Stimulated activated CD8-positive, alpha-beta memory T cell treated with anti-CD3 and anti-CD28 coated beads, Interleukin-4, amount 100 ng/mL, for 4 hours (primary cell): Measurements from ENCODE around the gene PRAF2.

Source experiments
- DNase-seq, 2 donors: peaks; one replicate each; pipeline ENCODE4 v3.0.0-alpha.2; 2020; ENCODE audit warnings: low read depth in 2 of 2, low spot score in 1 of 2

The PRAF2 gene

GRCh38 chrX:49075347-49075746, 1.5 kb upstream of the PRAF2 start:
- no peak for DNase-seq

GRCh38 chrX:49072712-49073095, 1.1 kb downstream of the PRAF2 start:
- DNase-seq: no peak

- DNase-seq: no peak
Observed at GRCh38 chrX:49071877-49072711, 1.7 kb downstream of the PRAF2 start.

GRCh38 chrX:49070988-49071387, 2.8 kb downstream of the PRAF2 start:
- DNase-seq: no peak

- no peak for DNase-seq
Observed at GRCh38 chrX:49069038-49069437, 4.8 kb downstream of the PRAF2 start.

- no peak for DNase-seq
Observed at GRCh38 chrX:49067285-49068120, 6.3 kb downstream of the PRAF2 start.

GRCh38 chrX:49066690-49067089, 7.1 kb downstream of the PRAF2 start:
- DNase-seq: no peak

- no peak for DNase-seq
Observed at GRCh38 chrX:49066278-49066677, 7.5 kb downstream of the PRAF2 start.

GRCh38 chrX:49064735-49065134, 9.1 kb downstream of the PRAF2 start:
- DNase-seq: no peak

- DNase-seq: no peak
Observed at GRCh38 chrX:49064303-49064702, 9.5 kb downstream of the PRAF2 start.

- no peak for DNase-seq
Observed at GRCh38 chrX:49063715-49064114, 10.1 kb downstream of the PRAF2 start.

GRCh38 chrX:49061916-49062315, 11.9 kb downstream of the PRAF2 start:
- DNase-seq: no peak

- no peak for DNase-seq
Observed at GRCh38 chrX:49061490-49061889, 12.3 kb downstream of the PRAF2 start.

GRCh38 chrX:49060914-49061313, 12.9 kb downstream of the PRAF2 start:
- no peak for DNase-seq

- no peak for DNase-seq
Observed at GRCh38 chrX:49059681-49060085, 14.1 kb downstream of the PRAF2 start.

GRCh38 chrX:49059201-49059600, 14.6 kb downstream of the PRAF2 start:
- DNase-seq: no peak

GRCh38 chrX:49058794-49059193, 15.0 kb downstream of the PRAF2 start, which contains the start of gene CCDC120:
CCDC120 (plus strand) TSS chrX:49058999; CDS start chrX:49062042, 3,043 bp downstream.
- no peak for DNase-seq

- no peak for DNase-seq
Observed at GRCh38 chrX:49054073-49054762, 19.6 kb downstream of the PRAF2 start.

- peak in 1 of 2 donors; percentile 38 for DNase-seq
Observed at GRCh38 chrX:49053223-49054072, 20.4 kb downstream of the PRAF2 start.

GRCh38 chrX:49043987-49044281, 29.9 kb downstream of the PRAF2 start:
- DNase-seq: no peak
